HEK293 (cell line): ENCODE measurements around the gene PDGFA.

Experiments used
- CTCF ChIA-PET: fragments of 350-600 bp; formaldehyde crosslinking; extraction: SDS; loops from one replicate; lab custom pipeline; 2021; ENCODE audit warnings: antibody characterized with exemption; lab: Yijun Ruan, JAX
- POLR2A ChIA-PET: fragments of 300-600 bp; formaldehyde crosslinking; extraction: SDS; loops from one replicate; lab custom pipeline; 2020; ENCODE audit warnings: antibody characterized with exemption, inconsistent platforms; lab: Yijun Ruan, JAX
- H3K27ac ChIP-seq: fragments of 200-500 bp; sonication (Bioruptor generic); 2 replicates; pipeline ENCODE4 v1.5.1; 2014; ENCODE audit warnings: low read depth, low read length, control low read depth, inconsistent platforms; ENCODE audit errors: extremely low read depth
- H3K36me3 ChIP-seq, 2 experiments: fragments of 200-500 bp in 1 of 2; sonication (Bioruptor generic) in 1 of 2; 1 replicate in 1 of 2; 2 replicates in 1 of 2; pipeline ENCODE4 v1.5.1; 2014 to 2017; ENCODE audit warnings: inconsistent platforms in 2 of 2, low read length in 2 of 2; ENCODE audit not compliant: control insufficient read depth in 2 of 2, insufficient read depth in 1 of 2
- H3K4me1 ChIP-seq: fragments of 200-500 bp; sonication (Bioruptor generic); 2 replicates; pipeline ENCODE4 v1.5.1; 2014; ENCODE audit warnings: mild to moderate bottlenecking, low read length, inconsistent platforms; ENCODE audit not compliant: control insufficient read depth, insufficient read depth
- H3K4me3 ChIP-seq: 2 replicates; pipeline ENCODE4 v1.5.1; 2011; ENCODE audit warnings: low read depth, mild to moderate bottlenecking, control low read depth, low read length, moderate library complexity
- H3K9me3 ChIP-seq: fragments of 200-500 bp; sonication (Bioruptor generic); 2 replicates; pipeline ENCODE4 v1.5.1; 2014; ENCODE audit warnings: low read depth, low read length, inconsistent platforms; ENCODE audit not compliant: control insufficient read depth, insufficient read depth
- KLF16 ChIP-seq: fragments of 450-650 bp; formaldehyde crosslinking; IDR thresholded peaks from 2 replicates; pipeline ENCODE4 v1.5.1; 2017; ENCODE audit warnings: missing biosample characterization, missing genetic modification characterization
- MZF1 ChIP-seq: fragments of 450-650 bp; formaldehyde crosslinking; IDR thresholded peaks from 2 replicates; pipeline ENCODE4 v1.5.1; 2017; ENCODE audit warnings: missing biosample characterization, missing genetic modification characterization, borderline replicate concordance
- SP7 ChIP-seq: fragments of 450-650 bp; formaldehyde crosslinking; IDR thresholded peaks from 2 replicates; pipeline ENCODE4 v1.5.1; 2016; ENCODE audit warnings: missing biosample characterization, missing genetic modification characterization
- TCF7L2 ChIP-seq: IDR thresholded peaks from 2 replicates; pipeline ENCODE4 v1.6.1; 2011; ENCODE audit warnings: low read depth, mild to moderate bottlenecking, inconsistent platforms, low read length, moderate library complexity, borderline replicate concordance
- TSHZ1 ChIP-seq: fragments of 450-650 bp; formaldehyde crosslinking; IDR thresholded peaks from 2 replicates; pipeline ENCODE4 v1.5.1; 2016; ENCODE audit warnings: missing biosample characterization, missing genetic modification characterization, borderline replicate concordance
- ZBTB7A ChIP-seq: fragments of 450-650 bp; formaldehyde crosslinking; IDR thresholded peaks from 2 replicates; pipeline ENCODE4 v1.5.1; 2016; ENCODE audit warnings: low read depth, missing biosample characterization, missing genetic modification characterization
- ZFP37 ChIP-seq: fragments of 450-650 bp; formaldehyde crosslinking; IDR thresholded peaks from 2 replicates; pipeline ENCODE4 v1.5.1; 2016; ENCODE audit warnings: missing biosample characterization, missing genetic modification characterization
- ZNF114 ChIP-seq: fragments of 450-650 bp; formaldehyde crosslinking; IDR thresholded peaks from 2 replicates; pipeline ENCODE4 v1.5.0; 2017; ENCODE audit warnings: missing biosample characterization, missing genetic modification characterization
- ZNF138 ChIP-seq: fragments of 450-650 bp; formaldehyde crosslinking; IDR thresholded peaks from 2 replicates; pipeline ENCODE4 v1.5.1; 2016; ENCODE audit warnings: missing biosample characterization, missing genetic modification characterization, borderline replicate concordance
- ZNF211 ChIP-seq: fragments of 450-650 bp; formaldehyde crosslinking; IDR thresholded peaks from 2 replicates; pipeline ENCODE4 v1.5.1; 2016; ENCODE audit warnings: low read depth, missing biosample characterization, missing genetic modification characterization
- ZNF221 ChIP-seq: fragments of 450-650 bp; formaldehyde crosslinking; IDR thresholded peaks from 2 replicates; pipeline ENCODE4 v1.5.1; 2017; ENCODE audit warnings: missing biosample characterization, missing genetic modification characterization, borderline replicate concordance
- ZNF362 ChIP-seq: fragments of 450-650 bp; formaldehyde crosslinking; IDR thresholded peaks from 2 replicates; pipeline ENCODE4 v1.5.1; 2016; ENCODE audit warnings: missing biosample characterization, missing genetic modification characterization
- ZNF398 ChIP-seq: fragments of 450-650 bp; formaldehyde crosslinking; IDR thresholded peaks from 2 replicates; pipeline ENCODE4 v1.5.1; 2017; ENCODE audit warnings: missing biosample characterization, missing genetic modification characterization
- ZNF404 ChIP-seq: fragments of 450-650 bp; formaldehyde crosslinking; IDR thresholded peaks from 2 replicates; pipeline ENCODE4 v1.5.1; 2017; ENCODE audit warnings: missing biosample characterization, missing genetic modification characterization
- ZNF433 ChIP-seq: fragments of 450-650 bp; formaldehyde crosslinking; IDR thresholded peaks from 2 replicates; pipeline ENCODE4 v1.5.1; 2016; ENCODE audit warnings: missing biosample characterization, missing genetic modification characterization, low read depth
- ZNF776 ChIP-seq: fragments of 450-650 bp; formaldehyde crosslinking; IDR thresholded peaks from 2 replicates; pipeline ENCODE4 v1.5.0; 2017; ENCODE audit warnings: missing biosample characterization, missing genetic modification characterization, borderline replicate concordance
- ZNF791 ChIP-seq: fragments of 450-650 bp; formaldehyde crosslinking; IDR thresholded peaks from 2 replicates; pipeline ENCODE4 v1.5.1; 2016; ENCODE audit warnings: missing biosample characterization, missing genetic modification characterization
- ZNF837 ChIP-seq: fragments of 450-650 bp; formaldehyde crosslinking; IDR thresholded peaks from 2 replicates; pipeline ENCODE4 v1.5.1; 2016; ENCODE audit warnings: missing biosample characterization, missing genetic modification characterization
- TF ChIP-seq, protein P1 (sequence below): fragments of 450-650 bp; formaldehyde crosslinking; IDR thresholded peaks from 2 replicates; pipeline ENCODE4 v1.5.1; 2017; ENCODE audit warnings: missing biosample characterization, missing genetic modification characterization
- TF ChIP-seq, protein P2 (sequence below): fragments of 450-650 bp; formaldehyde crosslinking; IDR thresholded peaks from 2 replicates; pipeline ENCODE4 v1.5.1; 2016; ENCODE audit warnings: missing biosample characterization, missing genetic modification characterization
- TF ChIP-seq, protein P3 (sequence below): fragments of 450-650 bp; formaldehyde crosslinking; IDR thresholded peaks from 2 replicates; pipeline ENCODE4 v1.5.1; 2017; ENCODE audit warnings: missing biosample characterization, missing genetic modification characterization

The PDGFA gene

GRCh38 chr7:495326-495725 is 24.3 kb downstream of the PDGFA start (continued):
- TF ChIP-seq TCF7L2, result no peak
- TF ChIP-seq, protein P1, sequence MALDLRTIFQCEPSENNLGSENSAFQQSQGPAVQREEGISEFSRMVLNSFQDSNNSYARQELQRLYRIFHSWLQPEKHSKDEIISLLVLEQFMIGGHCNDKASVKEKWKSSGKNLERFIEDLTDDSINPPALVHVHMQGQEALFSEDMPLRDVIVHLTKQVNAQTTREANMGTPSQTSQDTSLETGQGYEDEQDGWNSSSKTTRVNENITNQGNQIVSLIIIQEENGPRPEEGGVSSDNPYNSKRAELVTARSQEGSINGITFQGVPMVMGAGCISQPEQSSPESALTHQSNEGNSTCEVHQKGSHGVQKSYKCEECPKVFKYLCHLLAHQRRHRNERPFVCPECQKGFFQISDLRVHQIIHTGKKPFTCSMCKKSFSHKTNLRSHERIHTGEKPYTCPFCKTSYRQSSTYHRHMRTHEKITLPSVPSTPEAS, result no peak
- TF ChIP-seq, all 188 proteins: peak for 0

GRCh38 chr7:494906-495305 is 24.7 kb downstream of the PDGFA start:
- CTCF ChIA-PET, result no interaction called here
- Histone ChIP-seq H3K27ac (no peak overlapping the region), H3K36me3 (peaks cover 0 to 21% of the 10 kb centered on the region in 2 experiments; a peak in 1 of 3 replicates), H3K4me1 (no peaks in the 10 kb centered on the region), H3K4me3 (no peak overlapping the region), H3K9me3 (no peaks in the 10 kb centered on the region)
- POLR2A ChIA-PET, result no interaction called here
- TF ChIP-seq ZNF791 (tag by site-specific recombination) (no peak), ZBTB7A (tag by site-specific recombination) (no peak), ZNF398 (tag by site-specific recombination) (no peak), ZNF221 (no peak), ZNF837 (tag by site-specific recombination) (no peak), ZNF433 (no peak), ZNF404 (no peak), MZF1 (no peak), ZNF138 (tag by site-specific recombination) (no peak), ZNF114 (tag by site-specific recombination) (no peak), ZNF776 (tag by site-specific recombination) (no peak), ZFP37 (tag by site-specific recombination) (no peak), SP7 (tag by site-specific recombination) (no peak), TSHZ1 (no peak), KLF16 (tag by site-specific recombination) (no peak), ZNF211 (tag by site-specific recombination) (no peak), ZNF362 (tag by site-specific recombination) (no peak)
- TF ChIP-seq, protein P2, sequence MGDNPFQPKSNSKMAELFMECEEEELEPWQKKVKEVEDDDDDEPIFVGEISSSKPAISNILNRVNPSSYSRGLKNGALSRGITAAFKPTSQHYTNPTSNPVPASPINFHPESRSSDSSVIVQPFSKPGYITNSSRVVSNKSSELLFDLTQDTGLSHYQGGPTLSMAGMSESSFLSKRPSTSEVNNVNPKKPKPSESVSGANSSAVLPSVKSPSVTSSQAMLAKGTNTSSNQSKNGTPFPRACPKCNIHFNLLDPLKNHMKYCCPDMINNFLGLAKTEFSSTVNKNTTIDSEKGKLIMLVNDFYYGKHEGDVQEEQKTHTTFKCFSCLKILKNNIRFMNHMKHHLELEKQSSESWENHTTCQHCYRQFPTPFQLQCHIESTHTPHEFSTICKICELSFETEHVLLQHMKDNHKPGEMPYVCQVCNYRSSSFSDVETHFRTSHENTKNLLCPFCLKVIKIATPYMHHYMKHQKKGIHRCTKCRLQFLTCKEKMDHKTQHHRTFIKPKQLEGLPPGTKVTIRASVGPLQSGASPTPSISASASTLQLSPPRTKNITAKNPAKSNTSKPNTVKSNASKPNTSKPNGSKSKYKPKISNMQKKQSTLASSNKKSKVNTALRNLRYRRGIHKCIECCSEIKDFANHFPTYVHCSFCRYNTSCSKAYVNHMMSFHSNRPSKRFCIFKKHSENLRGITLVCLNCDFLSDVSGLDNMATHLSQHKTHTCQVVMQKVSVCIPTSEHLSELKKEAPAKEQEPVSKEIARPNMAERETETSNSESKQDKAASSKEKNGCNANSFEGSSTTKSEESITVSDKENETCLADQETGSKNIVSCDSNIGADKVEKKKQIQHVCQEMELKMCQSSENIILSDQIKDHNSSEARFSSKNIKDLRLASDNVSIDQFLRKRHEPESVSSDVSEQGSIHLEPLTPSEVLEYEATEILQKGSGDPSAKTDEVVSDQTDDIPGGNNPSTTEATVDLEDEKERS, result no peak
- TF ChIP-seq, protein P3, sequence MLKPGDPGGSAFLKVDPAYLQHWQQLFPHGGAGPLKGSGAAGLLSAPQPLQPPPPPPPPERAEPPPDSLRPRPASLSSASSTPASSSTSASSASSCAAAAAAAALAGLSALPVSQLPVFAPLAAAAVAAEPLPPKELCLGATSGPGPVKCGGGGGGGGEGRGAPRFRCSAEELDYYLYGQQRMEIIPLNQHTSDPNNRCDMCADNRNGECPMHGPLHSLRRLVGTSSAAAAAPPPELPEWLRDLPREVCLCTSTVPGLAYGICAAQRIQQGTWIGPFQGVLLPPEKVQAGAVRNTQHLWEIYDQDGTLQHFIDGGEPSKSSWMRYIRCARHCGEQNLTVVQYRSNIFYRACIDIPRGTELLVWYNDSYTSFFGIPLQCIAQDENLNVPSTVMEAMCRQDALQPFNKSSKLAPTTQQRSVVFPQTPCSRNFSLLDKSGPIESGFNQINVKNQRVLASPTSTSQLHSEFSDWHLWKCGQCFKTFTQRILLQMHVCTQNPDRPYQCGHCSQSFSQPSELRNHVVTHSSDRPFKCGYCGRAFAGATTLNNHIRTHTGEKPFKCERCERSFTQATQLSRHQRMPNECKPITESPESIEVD (tag by site-specific recombination), result no peak
